Fibroblast of pulmonary artery (primary cell): ENCODE results near the gene CAV3.

Experiments used
- DNase-seq: peaks from one replicate; pipeline ENCODE4 v3.0.0-alpha.2; 2010; ENCODE audit warnings: low read depth
- H3K4me3 ChIP-seq: replicated peaks from 2 replicates; pipeline ENCODE4 v1.5.1; 2011; ENCODE audit warnings: low read depth, mild to moderate bottlenecking, control low read depth, low read length, moderate library complexity
- CTCF ChIP-seq: IDR thresholded peaks from 2 replicates; pipeline ENCODE4 v1.5.1; 2011; ENCODE audit warnings: mild to moderate bottlenecking, control low read depth, low read length, inconsistent platforms; ENCODE audit errors: missing control alignments

Gene CAV3

GRCh38 chr3:8760506-8760905 is 26.9 kb downstream of the CAV3 start:
- no peak overlapping the region for H3K4me3 ChIP-seq
- no peak for TF ChIP-seq CTCF

DNA sequence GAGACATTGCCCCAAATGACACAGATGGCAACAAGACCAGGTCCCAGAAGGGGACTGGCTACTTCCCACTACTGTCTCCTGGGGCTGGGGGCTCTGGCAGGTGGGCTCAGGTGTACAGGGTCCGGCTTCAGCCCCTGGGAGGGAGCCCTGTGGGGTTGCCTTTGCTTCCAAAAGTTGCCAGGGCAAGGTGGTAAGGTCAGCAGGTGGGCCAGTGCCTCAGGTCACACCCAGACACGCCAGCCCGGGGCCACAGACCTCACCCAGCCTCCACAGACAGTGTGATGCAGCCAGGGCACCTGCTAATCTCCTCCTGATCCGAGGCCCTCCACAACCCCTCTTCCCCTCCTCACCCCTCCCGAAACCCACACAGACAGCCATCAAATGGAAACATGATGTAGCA is 28.3 kb downstream of the CAV3 start:
- DNase-seq: no peak
- no peak for TF ChIP-seq CTCF
- no peak overlapping the region for H3K4me3 ChIP-seq

More at GRCh38 chr3:8760506-8760905, 26.9 kb downstream of the CAV3 start:
- no peak for DNase-seq

- H3K4me3 ChIP-seq: no peak overlapping the region
- DNase-seq: no peak
- TF ChIP-seq CTCF: no peak
These were observed 29.2 kb downstream of the CAV3 start for GRCh38 chr3:8762607-8763377.

GRCh38 chr3:8764528-8764927 is 30.9 kb downstream of the CAV3 start:
- DNase-seq: no peak
- H3K4me3 ChIP-seq: no peak overlapping the region
- TF ChIP-seq CTCF: no peak

DNA sequence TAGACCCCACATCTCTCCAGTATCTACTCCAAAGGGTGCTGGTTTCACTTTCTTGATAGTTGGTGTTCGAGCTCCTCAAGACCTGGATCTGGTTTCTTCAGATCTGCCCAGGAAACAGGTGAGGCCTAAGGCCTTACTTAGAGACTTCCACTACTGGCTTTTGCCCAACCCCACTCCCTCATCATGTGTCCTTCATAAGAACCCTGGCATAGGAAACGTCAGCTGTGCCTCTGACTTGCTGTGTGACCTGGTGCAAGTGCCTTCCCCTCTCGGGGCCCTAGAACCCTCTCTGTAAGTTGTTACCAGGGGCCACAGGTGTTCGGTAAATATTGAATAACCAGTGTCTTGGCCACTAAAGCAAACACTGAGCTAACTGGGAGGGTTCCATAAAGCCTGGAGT is 31.9 kb downstream of the CAV3 start:
- no peak for DNase-seq
- no peak for TF ChIP-seq CTCF
- H3K4me3 ChIP-seq: no peak overlapping the region

DNA sequence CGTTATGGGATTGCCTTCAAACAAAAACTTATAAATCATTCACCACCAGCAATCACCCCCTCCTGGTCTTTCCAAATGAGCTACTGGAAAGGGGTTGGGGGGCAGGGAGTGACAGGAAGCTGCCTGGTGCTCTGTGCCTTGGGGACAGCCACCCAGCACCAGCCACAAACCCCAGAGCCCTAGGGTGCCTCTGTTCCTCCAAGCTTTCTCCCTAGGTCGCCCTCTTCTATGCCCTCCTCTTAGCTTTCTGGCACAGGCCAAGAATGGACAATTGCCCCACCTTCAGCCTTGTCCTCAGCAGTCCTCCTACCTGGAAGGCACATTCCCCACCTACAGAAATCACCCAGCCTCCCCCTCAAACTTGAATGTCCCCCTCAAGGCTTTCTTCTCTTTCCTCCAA is 32.5 kb downstream of the CAV3 start:
- no peak for TF ChIP-seq CTCF
- no peak for DNase-seq
- H3K4me3 ChIP-seq: no peak overlapping the region

- H3K4me3 ChIP-seq: no peak overlapping the region
- no peak for DNase-seq
- TF ChIP-seq CTCF: no peak
These were observed 33.7 kb downstream of the CAV3 start for GRCh38 chr3:8767256-8767666.
